OCI-LY7 (cell line): ENCODE data around the gene DLG3. TPM values are rescaled to one million over a fixed set of nuclear protein-coding genes. Genes with fewer than 3 reads are reported as not detected.

ENCODE experiments used
- BruUV-seq: library from RNA; stranded (reverse); fragments of 400-500 nt; replicated peaks from 2 replicates; lab custom pipeline; 2021; lab: Mats Ljungman, UMichigan
- CTCF ChIA-PET: fragments of 300-600 bp; sonication (Branson Sonifier 250); formaldehyde crosslinking; loops from one replicate; lab custom pipeline; 2022; ENCODE audit warnings: antibody characterized with exemption; ENCODE audit not compliant: unreplicated experiment; lab: Charles Lee
- POLR2A ChIA-PET: fragments of 300-600 bp; sonication (Branson Sonifier 250); formaldehyde crosslinking; loops from one replicate; lab custom pipeline; 2022; ENCODE audit warnings: antibody characterized with exemption; lab: Charles Lee
- DNase-seq: peaks from one replicate; pipeline ENCODE4 v3.0.0-alpha.2; 2015; ENCODE audit warnings: low spot score
- H2AFZ ChIP-seq: fragments of 200-600 bp; sonication (generic), shearing (Covaris generic); 2 replicates; pipeline ENCODE4 v1.6.1; 2014; ENCODE audit warnings: mild to moderate bottlenecking, antibody characterized with exemption, low read length, moderate library complexity
- H3K27ac ChIP-seq: fragments of 200-600 bp; sonication (generic); 2 replicates; pipeline ENCODE4 v1.5.1; 2014; ENCODE audit warnings: mixed run types, low read depth, mild to moderate bottlenecking, moderate library complexity, low read length, inconsistent platforms; ENCODE audit not compliant: poor library complexity, severe bottlenecking
- H3K36me3 ChIP-seq: fragments of 200-600 bp; sonication (generic); 2 replicates; pipeline ENCODE4 v1.6.1; 2014; ENCODE audit warnings: mild to moderate bottlenecking, antibody characterized with exemption, low read length, moderate library complexity, mixed read lengths; ENCODE audit not compliant: insufficient read depth
- H3K4me1 ChIP-seq: fragments of 200-600 bp; sonication (generic); 2 replicates; pipeline ENCODE4 v1.5.1; 2014; ENCODE audit warnings: mild to moderate bottlenecking, low read length; ENCODE audit not compliant: insufficient read depth, poor library complexity, severe bottlenecking
- H3K4me2 ChIP-seq: fragments of 200-600 bp; sonication (generic); 2 replicates; pipeline ENCODE4 v1.6.1; 2014; ENCODE audit warnings: mild to moderate bottlenecking, low read length
- H3K4me3 ChIP-seq: fragments of 200-600 bp; sonication (generic); 2 replicates; pipeline ENCODE4 v1.5.1; 2014; ENCODE audit warnings: mild to moderate bottlenecking, low read depth, low read length; ENCODE audit not compliant: poor library complexity, severe bottlenecking
- H3K79me2 ChIP-seq: fragments of 200-600 bp; sonication (generic); 2 replicates; pipeline ENCODE4 v1.6.1; 2016; ENCODE audit warnings: low read depth, mild to moderate bottlenecking, low read length, moderate library complexity, mixed read lengths; ENCODE audit not compliant: insufficient read depth
- H3K9me2 ChIP-seq: fragments of 200-600 bp; sonication (generic); 2 replicates; pipeline ENCODE4 v1.6.1; 2016; ENCODE audit warnings: mild to moderate bottlenecking, low read length, mixed read lengths; ENCODE audit not compliant: insufficient read depth
- H3K9me3 ChIP-seq: fragments of 200-600 bp; sonication (generic); 2 replicates; pipeline ENCODE4 v1.6.1; 2014; ENCODE audit warnings: mild to moderate bottlenecking, mixed run types, low read length, mixed read lengths
- H4K20me1 ChIP-seq: fragments of 200-600 bp; sonication (generic); 2 replicates; pipeline ENCODE4 v1.6.1; 2014; ENCODE audit warnings: mild to moderate bottlenecking, antibody characterized with exemption, low read length, moderate library complexity, mixed read lengths; ENCODE audit not compliant: insufficient read depth
- EZH2phosphoT487 ChIP-seq: fragments of 200-600 bp; sonication (generic); IDR thresholded peaks from 2 replicates; pipeline ENCODE4 v1.6.1; 2018; ENCODE audit warnings: low read depth, borderline replicate concordance, mild to moderate bottlenecking, mixed run types, antibody characterized with exemption, low read length, moderate library complexity, mixed read lengths
- intact Hi-C: fragments of 100-400 bp; cut with micrococcal nuclease; formaldehyde crosslinking; loops from one replicate; pipeline ENCODE4 v1.10.0; 2022; ENCODE audit not compliant: unreplicated experiment
- total RNA-seq, 2 experiments: library from RNA; depleted of rRNA in 1 of 2; stranded (reverse); fragments of >200 nt in 1 of 2; shearing (Covaris generic) in 1 of 2; gene quantifications; 2 replicates each; pipeline ENCODE4 v1.2.3, GENCODE V29; 2014 to 2022
- TF ChIP-seq, protein P1 (sequence below): fragments of 200-600 bp; sonication (generic); conservative IDR thresholded peaks from 2 replicates; pipeline ENCODE4 v1.5.1; 2014; ENCODE audit warnings: mild to moderate bottlenecking, antibody characterized with exemption, low read length, moderate library complexity, mixed read lengths

DLG3 gene
- total RNA-seq, 2 experiments from 2014 or later, result 0.06 TPM; not detected in 1

DNA sequence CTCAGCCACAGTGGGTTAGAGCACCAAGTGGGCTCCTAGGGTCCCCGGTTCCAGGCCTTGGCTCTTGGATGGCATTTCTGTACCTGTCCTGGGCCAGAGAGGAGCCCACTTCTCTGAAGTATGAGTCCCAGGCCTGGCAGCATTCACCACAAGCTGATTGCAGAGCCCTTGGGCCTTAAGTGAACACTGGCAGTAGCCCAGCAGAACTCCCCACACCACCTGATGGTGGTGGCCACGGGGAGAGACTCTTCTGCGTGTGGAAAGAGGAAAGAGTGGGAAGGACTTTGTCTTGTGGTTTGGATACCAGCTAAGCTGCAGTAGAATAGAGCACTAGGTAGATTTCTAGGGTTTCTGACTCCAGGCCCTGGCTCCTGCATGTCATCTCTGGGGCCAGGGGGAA lies 104.8 kb downstream of the DLG3 start:
- no peak for DNase-seq
- ChIA-PET POLR2A (no interaction called here), CTCF (no interaction called here)

DNA sequence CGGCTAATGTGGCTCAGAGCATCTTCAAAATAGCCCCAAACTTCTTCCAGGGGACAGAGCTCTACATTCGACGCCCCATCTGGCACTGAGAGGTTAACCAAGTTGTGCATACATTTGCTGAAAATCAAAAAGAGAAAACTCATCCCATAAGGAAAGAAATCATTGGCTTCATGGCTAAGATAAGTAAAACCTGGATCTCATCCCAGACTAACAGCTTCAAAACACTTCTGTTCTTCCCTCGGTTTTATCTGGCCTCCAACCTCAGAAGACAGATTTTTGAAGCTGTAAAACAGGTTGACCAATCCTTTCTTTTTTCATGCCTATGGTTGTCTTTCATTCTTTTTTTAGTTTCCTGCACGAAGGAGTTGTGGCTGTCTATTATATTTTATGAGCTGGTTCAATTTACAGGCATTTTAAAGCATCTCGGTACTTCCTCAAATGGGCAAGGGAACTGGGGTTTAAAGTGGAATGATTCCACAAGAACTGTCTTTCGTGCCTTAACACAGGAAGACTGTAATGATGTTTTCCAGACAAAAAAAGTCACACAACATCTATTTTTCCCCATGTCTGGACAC lies 107.6 kb downstream of the DLG3 start:
- intact Hi-C loops, result no loop called here
- H3K27ac ChIP-seq, result no peak overlapping the region
- no peak for DNase-seq
- no peaks in the 10 kb centered on the region for H3K9me3 ChIP-seq
- H3K36me3 ChIP-seq, result no peaks in the 10 kb centered on the region
- ChIA-PET CTCF (no interaction called here), POLR2A (interaction anchor here (0.6 kb wide), 1 partner anchor 1819 kb away, joined by 3 read pairs; no protein-coding TSS in a partner anchor)
- H3K4me2 ChIP-seq, result no peak overlapping the region
- H3K79me2 ChIP-seq, result no peaks in the 10 kb centered on the region
- H4K20me1 ChIP-seq, result no peaks in the 10 kb centered on the region
- no peaks in the 10 kb centered on the region for H3K9me2 ChIP-seq
- H3K4me3 ChIP-seq, result no peak overlapping the region
- H2AFZ ChIP-seq, result no peak overlapping the region
- BruUV-seq, result no TSS peak
- TF ChIP-seq EZH2phosphoT487, result no peak
- TF ChIP-seq, protein P1, sequence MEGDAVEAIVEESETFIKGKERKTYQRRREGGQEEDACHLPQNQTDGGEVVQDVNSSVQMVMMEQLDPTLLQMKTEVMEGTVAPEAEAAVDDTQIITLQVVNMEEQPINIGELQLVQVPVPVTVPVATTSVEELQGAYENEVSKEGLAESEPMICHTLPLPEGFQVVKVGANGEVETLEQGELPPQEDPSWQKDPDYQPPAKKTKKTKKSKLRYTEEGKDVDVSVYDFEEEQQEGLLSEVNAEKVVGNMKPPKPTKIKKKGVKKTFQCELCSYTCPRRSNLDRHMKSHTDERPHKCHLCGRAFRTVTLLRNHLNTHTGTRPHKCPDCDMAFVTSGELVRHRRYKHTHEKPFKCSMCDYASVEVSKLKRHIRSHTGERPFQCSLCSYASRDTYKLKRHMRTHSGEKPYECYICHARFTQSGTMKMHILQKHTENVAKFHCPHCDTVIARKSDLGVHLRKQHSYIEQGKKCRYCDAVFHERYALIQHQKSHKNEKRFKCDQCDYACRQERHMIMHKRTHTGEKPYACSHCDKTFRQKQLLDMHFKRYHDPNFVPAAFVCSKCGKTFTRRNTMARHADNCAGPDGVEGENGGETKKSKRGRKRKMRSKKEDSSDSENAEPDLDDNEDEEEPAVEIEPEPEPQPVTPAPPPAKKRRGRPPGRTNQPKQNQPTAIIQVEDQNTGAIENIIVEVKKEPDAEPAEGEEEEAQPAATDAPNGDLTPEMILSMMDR, result no peak
- no peaks in the 10 kb centered on the region for H3K4me1 ChIP-seq

More for the DNA sequence above, 104.8 kb downstream of the DLG3 start:
- Histone ChIP-seq H3K27ac (no peak overlapping the region), H3K79me2 (no peaks in the 10 kb centered on the region), H3K4me3 (no peak overlapping the region), H2AFZ (no peak overlapping the region), H3K9me2 (no peaks in the 10 kb centered on the region), H3K9me3 (no peaks in the 10 kb centered on the region), H4K20me1 (no peaks in the 10 kb centered on the region), H3K36me3 (no peaks in the 10 kb centered on the region), H3K4me1 (no peaks in the 10 kb centered on the region), H3K4me2 (no peak overlapping the region)
- intact Hi-C loops, result no loop called here
- no TSS peak for BruUV-seq
- TF ChIP-seq EZH2phosphoT487, result no peak
- TF ChIP-seq, protein P1, result no peak

DNA sequence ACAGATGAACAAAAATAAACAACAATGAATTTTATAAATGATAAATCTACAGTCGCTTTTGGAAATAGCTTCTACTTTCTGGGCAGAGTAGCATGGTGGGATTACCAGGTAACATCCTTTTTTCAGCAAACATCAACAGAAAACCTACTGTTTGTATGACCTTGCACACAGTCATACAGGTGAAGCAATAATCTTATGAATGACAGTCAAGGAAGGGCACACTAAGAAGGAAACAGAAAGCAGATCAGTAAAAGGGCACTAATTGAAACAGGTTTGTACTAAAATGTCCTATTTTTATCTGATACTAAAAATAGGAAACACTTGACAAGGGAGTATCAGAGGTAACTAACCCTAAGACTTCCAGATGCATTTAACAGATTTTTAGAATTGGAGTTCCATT lies 108.9 kb downstream of the DLG3 start:
- Histone ChIP-seq H3K4me2 (no peak overlapping the region), H3K36me3 (no peaks in the 10 kb centered on the region), H3K9me3 (no peaks in the 10 kb centered on the region), H3K4me3 (no peak overlapping the region), H3K27ac (no peak overlapping the region), H4K20me1 (no peaks in the 10 kb centered on the region), H2AFZ (no peak overlapping the region), H3K9me2 (no peaks in the 10 kb centered on the region), H3K4me1 (no peaks in the 10 kb centered on the region), H3K79me2 (no peaks in the 10 kb centered on the region)
- BruUV-seq, result no TSS peak
- ChIA-PET POLR2A (no interaction called here), CTCF (no interaction called here)
- intact Hi-C loops, result no loop called here
- no peak for TF ChIP-seq EZH2phosphoT487
- TF ChIP-seq, protein P1, result no peak
- DNase-seq, result no peak
